Colonic mucosa (tissue), 4 donors: ENCODE data around the gene CPEB2. TPM values are rescaled to one million over a fixed set of nuclear protein-coding genes. Genes with fewer than 3 reads are reported as not detected.

Source experiments
- DNase-seq: peaks from one replicate; pipeline ENCODE4 v3.0.0-alpha.2; 2020
- H3K27ac ChIP-seq: fragments of 200-600 bp; one replicate; pipeline ENCODE4 v1.8.0; 2021
- H3K27me3 ChIP-seq: fragments of 200-600 bp; one replicate; pipeline ENCODE4 v1.8.0; 2021
- H3K36me3 ChIP-seq: fragments of 200-600 bp; one replicate; pipeline ENCODE4 v1.8.0; 2021
- H3K4me1 ChIP-seq: fragments of 200-600 bp; one replicate; pipeline ENCODE4 v1.8.0; 2021; ENCODE audit warnings: mild to moderate bottlenecking
- H3K4me3 ChIP-seq: fragments of 200-600 bp; one replicate; pipeline ENCODE4 v1.8.0; 2021
- H3K9ac ChIP-seq, 2 donors: one replicate each; pipeline ENCODE4 v1.7.0; 2013; ENCODE audit warnings: control low read depth in 2 of 2, low read depth in 2 of 2, low read length in 2 of 2
- H3K9me3 ChIP-seq: fragments of 200-600 bp; one replicate; pipeline ENCODE4 v1.8.0; 2021
- CTCF ChIP-seq: fragments of 200-600 bp; IDR thresholded peaks from one replicate; pipeline ENCODE4 v1.8.0; 2022; ENCODE audit warnings: antibody characterized with exemption, mild to moderate bottlenecking
- intact Hi-C: fragments of 100-400 bp; cut with DNase I; formaldehyde crosslinking; loops from one replicate; pipeline ENCODE4 v1.14.1; 2022
- total RNA-seq, 2 donors: library from RNA; stranded (reverse); fragmentation: NEBNext Ultra II Directional in 1 of 2; extraction: Animal tissue kit (Norgen Biotek cat#: 25700) in 1 of 2; gene quantifications; one replicate each; pipeline ENCODE4 v1.2.1, GENCODE V29; 2021
- donor health status: healthy.
- donor health status: DM: no; HTN: no; CAD: no.
- donor health status: DM: no; HTN: no; CAD: no.

Gene CPEB2
- total RNA-seq, 2 donors from 2014 or later = 12.0 to 30.8 TPM

DNA sequence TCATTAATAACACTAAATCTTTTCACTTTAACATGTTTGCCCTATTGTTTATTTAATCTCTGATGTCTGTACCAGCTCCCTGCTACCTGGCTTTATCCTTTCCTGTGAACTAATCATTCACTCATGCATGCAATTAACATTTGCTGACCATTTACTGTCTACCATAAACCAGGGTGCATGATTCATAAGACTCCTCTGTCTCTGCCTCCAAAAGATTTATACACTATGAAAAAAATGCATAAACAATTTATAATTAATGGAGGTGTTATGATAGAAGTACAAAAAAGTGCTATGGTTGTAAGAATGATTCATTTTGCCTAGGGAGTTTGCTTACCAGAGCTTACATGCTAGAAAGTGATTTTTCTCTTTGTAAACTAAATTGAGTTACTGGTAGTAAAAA, 24.5 kb upstream of the CPEB2 start:
- no peak overlapping the region for H3K4me3 ChIP-seq
- no peaks in the 10 kb centered on the region for H3K27me3 ChIP-seq
- no peak for DNase-seq
- H3K36me3 ChIP-seq = no peaks in the 10 kb centered on the region
- no peaks in the 10 kb centered on the region for H3K9me3 ChIP-seq
- H3K9ac ChIP-seq = no peak overlapping the region
- no peak for TF ChIP-seq CTCF
- intact Hi-C loops = no loop called here
- no peak overlapping the region for H3K27ac ChIP-seq
- H3K4me1 ChIP-seq = no peaks in the 10 kb centered on the region

DNA sequence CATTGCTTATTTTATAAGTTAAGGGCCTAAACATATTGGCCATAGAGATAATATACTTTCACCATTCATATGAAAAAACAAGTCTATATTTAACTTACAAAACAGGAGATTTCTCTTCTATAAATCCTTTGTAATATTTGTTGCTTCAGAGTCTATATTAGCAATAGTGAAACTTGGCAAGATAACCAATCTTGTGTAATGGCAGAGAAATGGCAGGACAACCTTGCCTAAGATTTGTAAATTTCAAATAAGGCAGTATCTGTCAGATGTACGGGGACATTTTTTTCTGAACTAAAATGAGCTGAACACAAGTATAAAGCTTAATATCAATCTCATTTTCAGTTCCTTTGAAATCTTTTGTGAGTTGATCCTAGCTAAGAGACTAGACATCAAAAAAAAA, 17.8 kb upstream of the CPEB2 start:
- Histone ChIP-seq H3K4me1 (no peaks in the 10 kb centered on the region), H3K27ac (no peak overlapping the region), H3K4me3 (no peak overlapping the region), H3K27me3 (no peaks in the 10 kb centered on the region), H3K36me3 (no peaks in the 10 kb centered on the region), H3K9me3 (no peaks in the 10 kb centered on the region), H3K9ac (no peak overlapping the region)
- no peak for DNase-seq
- no peak for TF ChIP-seq CTCF
- intact Hi-C loops = no loop called here

GRCh38 chr4:14985161-14985560, 17.1 kb upstream of the CPEB2 start:
- Histone ChIP-seq H3K27me3 (no peaks in the 10 kb centered on the region), H3K4me3 (no peak overlapping the region), H3K9ac (no peak overlapping the region), H3K9me3 (no peaks in the 10 kb centered on the region), H3K4me1 (no peaks in the 10 kb centered on the region), H3K27ac (no peak overlapping the region), H3K36me3 (no peaks in the 10 kb centered on the region)
- no peak for DNase-seq
- intact Hi-C loops = loop anchor here (5.0 kb wide), 1 partner anchor 108 kb away; no protein-coding TSS in a partner anchor
- TF ChIP-seq CTCF = no peak

DNA sequence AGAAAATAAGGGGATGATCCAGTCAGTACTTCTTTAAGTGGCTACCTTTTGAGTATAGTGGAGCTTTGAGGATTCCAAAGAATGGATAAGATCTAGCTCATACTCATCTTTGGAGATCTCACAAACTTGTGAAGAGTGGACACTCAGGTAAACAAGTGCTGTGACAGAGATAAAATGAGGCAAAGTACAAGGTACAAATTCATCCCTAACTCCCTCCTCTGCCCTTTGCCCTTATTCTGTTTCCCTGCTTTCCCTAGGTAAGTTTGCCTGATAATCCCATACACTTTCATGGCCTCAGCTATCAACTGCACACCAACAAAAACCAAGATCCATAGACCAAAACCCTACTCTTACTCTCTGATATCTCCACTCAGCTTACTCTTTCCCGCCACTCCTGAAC, 16.4 kb upstream of the CPEB2 start:
- H3K27ac ChIP-seq = no peak overlapping the region
- H3K27me3 ChIP-seq = no peaks in the 10 kb centered on the region
- intact Hi-C loops = loop anchor here (5.0 kb wide), 1 partner anchor 109 kb away; no protein-coding TSS in a partner anchor
- H3K4me3 ChIP-seq = no peak overlapping the region
- no peak for DNase-seq
- no peaks in the 10 kb centered on the region for H3K4me1 ChIP-seq
- no peak overlapping the region for H3K9ac ChIP-seq
- H3K9me3 ChIP-seq = no peaks in the 10 kb centered on the region
- TF ChIP-seq CTCF = no peak
- no peaks in the 10 kb centered on the region for H3K36me3 ChIP-seq

DNA sequence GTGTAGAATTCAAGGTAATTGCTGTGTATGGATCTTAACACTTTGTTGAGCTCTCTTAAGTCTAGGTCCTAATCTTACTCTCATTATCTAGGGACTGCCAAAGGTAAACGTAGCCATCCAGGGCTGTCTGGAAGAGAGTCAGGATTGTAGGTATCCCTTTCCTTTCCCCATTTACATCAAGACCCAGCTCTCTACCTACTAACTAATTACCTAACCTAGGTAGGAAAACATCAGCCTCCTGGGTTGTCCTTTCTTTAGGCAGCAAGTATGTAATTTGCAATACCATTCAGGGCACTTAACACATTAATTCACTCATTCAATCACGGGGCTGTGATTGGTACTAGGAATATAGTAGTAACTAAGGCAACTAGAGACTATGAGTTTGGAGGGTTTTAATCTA, 15.2 kb upstream of the CPEB2 start:
- no peaks in the 10 kb centered on the region for H3K9me3 ChIP-seq
- no peaks in the 10 kb centered on the region for H3K4me1 ChIP-seq
- TF ChIP-seq CTCF = no peak
- H3K27ac ChIP-seq = no peak overlapping the region
- no peak overlapping the region for H3K4me3 ChIP-seq
- DNase-seq = no peak
- no peaks in the 10 kb centered on the region for H3K36me3 ChIP-seq
- H3K9ac ChIP-seq = no peak overlapping the region
- no peaks in the 10 kb centered on the region for H3K27me3 ChIP-seq
- intact Hi-C loops = loop anchor here (5.0 kb wide), 1 partner anchor 110 kb away; no protein-coding TSS in a partner anchor

DNA sequence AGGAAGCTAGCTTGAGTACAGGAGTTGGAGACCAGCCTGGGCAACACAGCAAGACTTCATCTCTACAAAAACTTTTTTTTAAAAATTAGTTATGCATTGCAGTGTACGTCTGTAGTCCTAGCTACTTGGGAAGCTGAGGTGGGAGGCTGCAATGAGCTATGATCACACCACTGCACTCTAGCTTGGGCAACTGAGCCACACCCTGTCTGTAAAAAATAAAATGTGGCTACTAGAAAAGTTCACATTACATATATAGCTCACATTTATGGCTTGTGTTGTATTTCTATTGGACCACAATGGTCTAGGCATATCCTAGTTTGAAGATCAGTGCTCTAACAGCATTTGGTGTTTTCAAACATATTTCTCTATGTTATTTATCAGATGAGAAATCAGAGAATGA, 11.8 kb upstream of the CPEB2 start:
- no peak overlapping the region for H3K9ac ChIP-seq
- no peaks in the 10 kb centered on the region for H3K4me1 ChIP-seq
- no peak overlapping the region for H3K4me3 ChIP-seq
- H3K27me3 ChIP-seq = no peaks in the 10 kb centered on the region
- DNase-seq = no peak
- no peaks in the 10 kb centered on the region for H3K9me3 ChIP-seq
- no peaks in the 10 kb centered on the region for H3K36me3 ChIP-seq
- intact Hi-C loops = no loop called here
- no peak overlapping the region for H3K27ac ChIP-seq
- TF ChIP-seq CTCF = no peak
